ENCODE measurements around the gene GPR6.

GRCh38 chr6:109949281-109950065, 28.6 kb upstream of the GPR6 start:
- TF ChIP-seq CTCF (IDR thresholded peaks at IDR 0.05) (no peak), EZH2 (IDR thresholded peaks at IDR 0.05; ENCODE audit: borderline replicate concordance, insufficient read depth, low read depth, low read length, poor library complexity, severe bottlenecking) (no peak)
